GM18511 (cell line): Measurements from ENCODE around the gene KASH5.
"Not testable (repeated sequence)": the region's sequence is repeated elsewhere in the genome, so short reads cannot be mapped to it uniquely, and the experiment has no call there.

ENCODE experiments used
- ATAC-seq: cut with Tn5 transposase; IDR thresholded peaks from one replicate; pipeline ENCODE4 v1.9.1; 2021; ENCODE audit warnings: mild to moderate bottlenecking, moderate library complexity; ENCODE audit not compliant: unreplicated experiment

The KASH5 gene

GRCh38 chr19:49435670-49436069 lies 47.6 kb downstream of the KASH5 start:
- no peak for ATAC-seq

GRCh38 chr19:49436381-49437017 lies 48.5 kb downstream of the KASH5 start:
- no peak for ATAC-seq

- ATAC-seq = no peak
Measured at GRCh38 chr19:49437231-49437630, 49.2 kb downstream of the KASH5 start.

- no peak for ATAC-seq
Measured at GRCh38 chr19:49438261-49438660, 50.2 kb downstream of the KASH5 start.

- no peak for ATAC-seq
Measured at GRCh38 chr19:49439836-49440235, 51.8 kb downstream of the KASH5 start.

GRCh38 chr19:49440439-49441209 lies 52.6 kb downstream of the KASH5 start:
- ATAC-seq = no peak

- no peak for ATAC-seq
Measured at GRCh38 chr19:49441210-49441959, 53.3 kb downstream of the KASH5 start, which contains the start of gene SLC17A7. Gene SLC17A7, minus strand, starts transcription at chr19:49441527. Its CDS starts 148 bp downstream, at chr19:49441379.

GRCh38 chr19:49441960-49442350 lies 53.9 kb downstream of the KASH5 start:
- no peak for ATAC-seq

GRCh38 chr19:49442354-49442753 lies 54.3 kb downstream of the KASH5 start:
- ATAC-seq = no peak

GRCh38 chr19:49442771-49443365 lies 54.8 kb downstream of the KASH5 start:
- ATAC-seq = peak; percentile 20

- ATAC-seq = peak; percentile 85
Measured at GRCh38 chr19:49443366-49444099, 55.5 kb downstream of the KASH5 start.

- not testable (repeated sequence) for ATAC-seq
Measured at GRCh38 chr19:49444100-49444700, 56.2 kb downstream of the KASH5 start.

- ATAC-seq = no peak
Measured at GRCh38 chr19:49445997-49446396, 57.9 kb downstream of the KASH5 start.

GRCh38 chr19:49447485-49448431 lies 59.7 kb downstream of the KASH5 start:
- no peak for ATAC-seq

GRCh38 chr19:49448432-49448786 lies 60.4 kb downstream of the KASH5 start:
- no peak for ATAC-seq

- ATAC-seq = no peak
Measured at GRCh38 chr19:49450405-49450804, 62.4 kb downstream of the KASH5 start.

GRCh38 chr19:49451430-49452181 lies 63.6 kb downstream of the KASH5 start, which contains the start of gene PIH1D1:
Gene PIH1D1, minus strand, starts transcription at chr19:49451814. Its CDS starts 240 bp downstream, at chr19:49451574.
- peak; percentile 65 for ATAC-seq

GRCh38 chr19:49453013-49453756 lies 65.1 kb downstream of the KASH5 start, which contains the start of gene ALDH16A1:
Gene ALDH16A1, plus strand, starts transcription at chr19:49453225. Its CDS starts 107 bp downstream, at chr19:49453332.
- peak; percentile 80 for ATAC-seq
